ENCODE data around the gene TIMP3.
"Not testable (repeated sequence)": the region's sequence is repeated elsewhere in the genome, so short reads cannot be mapped to it uniquely, and the experiment has no call there.

Gene TIMP3

GRCh38 chr22:32801537-32802236 lies at the start of gene TIMP3:
Gene TIMP3 (plus strand): TSS chr22:32801705. CDS start chr22:32802002, 297 bp downstream.
- no peak for DNase-seq

GRCh38 chr22:32752326-32752725 lies 49.2 kb upstream of the TIMP3 start:
- no peak for DNase-seq

DNA sequence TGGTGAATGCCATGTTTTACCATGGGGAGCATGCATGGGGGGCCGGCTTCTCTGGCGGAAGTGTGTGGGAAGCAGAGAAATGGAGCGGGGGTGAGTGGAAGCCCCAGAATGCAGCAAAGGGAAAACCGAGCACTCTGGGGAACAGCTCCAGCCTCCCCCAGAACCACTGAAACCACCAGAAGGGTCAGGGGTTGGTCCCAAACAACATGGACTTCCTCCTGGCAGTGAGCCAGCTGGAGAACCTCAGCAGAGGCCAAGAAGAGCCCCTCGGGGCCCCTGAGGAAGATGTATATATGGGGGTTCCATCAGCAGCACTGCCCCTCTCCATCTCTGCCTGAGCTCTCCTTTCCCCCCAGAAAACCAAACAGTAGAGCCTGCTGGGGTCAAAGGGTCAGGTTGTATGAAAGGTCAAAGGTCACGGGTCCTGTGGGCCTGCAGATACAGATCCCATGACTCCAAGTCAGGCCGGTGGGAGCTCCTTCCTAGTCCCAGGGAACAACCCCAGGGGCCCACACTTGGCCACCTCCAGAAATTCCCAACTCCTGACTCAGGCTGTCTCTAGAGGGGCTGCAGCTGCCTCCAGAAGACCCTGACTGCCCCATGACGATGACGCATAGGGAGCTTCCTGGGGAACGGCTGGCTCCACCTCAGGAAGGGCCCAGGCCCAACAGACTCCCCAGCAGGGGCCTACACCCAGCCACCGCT lies 48.5 kb upstream of the TIMP3 start:
- no peak for DNase-seq

DNA sequence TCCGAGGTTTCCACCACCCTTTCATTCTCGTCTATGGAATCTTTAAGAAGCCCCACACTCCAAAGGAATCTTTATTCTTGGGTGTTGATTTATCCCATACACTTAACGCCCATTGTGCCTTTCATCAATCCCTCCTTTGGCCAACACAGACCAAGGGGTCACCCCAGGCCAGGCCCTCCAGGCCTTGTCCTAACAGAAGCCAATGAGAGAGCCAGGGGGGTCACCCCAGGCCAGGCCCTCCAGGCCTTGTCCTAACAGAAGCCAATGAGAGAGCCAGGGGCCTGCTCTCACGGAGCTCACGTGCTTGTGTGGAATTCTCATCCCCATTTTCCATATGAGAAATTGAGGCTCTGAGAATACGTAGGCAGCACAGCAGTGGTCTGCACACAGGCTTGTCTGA lies 47.9 kb upstream of the TIMP3 start:
- DNase-seq: no peak

GRCh38 chr22:32754413-32755041 lies 47.0 kb upstream of the TIMP3 start:
- DNase-seq: no peak

GRCh38 chr22:32757086-32757762 lies 44.3 kb upstream of the TIMP3 start:
- DNase-seq: not testable (repeated sequence)

DNA sequence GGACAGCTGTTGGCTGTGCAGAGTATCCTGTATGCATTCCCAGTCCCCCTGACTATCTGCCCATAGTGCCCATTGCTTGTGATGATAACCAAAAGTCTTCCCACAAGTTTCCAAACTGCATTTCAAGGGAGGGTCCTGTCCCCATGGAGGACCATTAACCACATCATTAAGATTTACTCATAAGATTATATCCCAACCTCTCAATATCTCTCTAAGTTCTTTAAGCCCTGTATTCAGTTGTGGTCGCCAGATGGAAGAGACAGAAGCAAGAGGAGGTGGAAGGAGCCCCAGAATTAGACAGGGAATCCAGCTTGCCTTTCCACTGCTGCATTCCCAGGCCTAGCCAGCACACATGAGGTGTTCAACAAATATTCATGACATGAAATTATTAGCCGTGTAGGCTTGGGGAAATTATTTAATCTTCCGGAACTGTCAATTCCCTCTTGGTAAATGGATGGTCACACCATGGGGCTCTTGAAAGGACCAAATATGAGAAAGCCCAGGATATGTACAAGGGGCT lies 42.6 kb upstream of the TIMP3 start:
- DNase-seq: no peak

- no peak for DNase-seq
These were observed 41.1 kb upstream of the TIMP3 start for GRCh38 chr22:32760396-32760795.

- no peak for DNase-seq
These were observed 40.7 kb upstream of the TIMP3 start for GRCh38 chr22:32760815-32761214.

- DNase-seq: no peak
These were observed 40.1 kb upstream of the TIMP3 start for GRCh38 chr22:32761251-32761903.

- DNase-seq: no peak
These were observed 37.0 kb upstream of the TIMP3 start for GRCh38 chr22:32764330-32765131.

DNA sequence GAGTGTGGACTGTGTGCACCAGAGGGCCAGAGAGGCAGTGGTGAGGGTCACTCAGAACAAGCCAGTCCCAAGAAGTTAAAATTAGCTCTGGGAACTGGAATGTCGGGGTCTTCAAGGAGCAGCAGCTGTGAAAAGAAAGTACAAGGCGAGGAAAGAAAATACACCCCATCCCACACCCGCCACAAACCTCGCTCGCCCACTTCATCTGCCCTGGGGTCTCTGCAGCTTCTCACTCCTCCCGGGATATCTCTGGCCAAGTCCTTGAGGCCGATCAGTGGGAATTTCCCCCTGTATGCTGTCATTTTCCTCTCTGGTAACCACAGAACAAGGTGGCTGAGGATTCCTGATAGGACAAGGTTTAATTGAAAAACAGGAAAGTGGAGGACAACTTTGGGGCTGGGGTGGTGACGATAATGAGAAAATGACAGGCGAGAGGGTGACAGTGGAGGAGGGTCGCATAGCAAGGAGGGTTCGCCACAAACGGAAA lies 36.3 kb upstream of the TIMP3 start:
- DNase-seq: no peak

DNA sequence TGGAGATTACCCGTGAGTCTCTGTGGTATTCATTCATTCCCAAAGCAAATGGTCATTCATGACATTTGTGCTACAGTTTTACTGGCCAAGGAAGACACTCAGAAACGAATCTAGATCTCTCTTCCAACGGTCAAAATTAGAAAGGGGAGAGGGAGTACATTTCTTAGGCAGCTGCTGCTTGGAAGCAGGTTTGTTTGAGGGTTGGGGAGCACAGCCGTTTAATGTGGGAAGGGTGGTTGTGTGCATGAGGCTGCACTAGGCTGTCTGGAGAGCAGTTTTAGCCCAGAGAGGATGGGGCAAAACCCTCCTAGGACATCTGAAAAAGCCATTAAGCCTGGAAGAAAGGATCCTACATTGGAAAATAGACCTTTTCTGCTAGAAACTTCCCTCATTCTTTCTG lies 29.7 kb upstream of the TIMP3 start:
- DNase-seq: no peak

DNA sequence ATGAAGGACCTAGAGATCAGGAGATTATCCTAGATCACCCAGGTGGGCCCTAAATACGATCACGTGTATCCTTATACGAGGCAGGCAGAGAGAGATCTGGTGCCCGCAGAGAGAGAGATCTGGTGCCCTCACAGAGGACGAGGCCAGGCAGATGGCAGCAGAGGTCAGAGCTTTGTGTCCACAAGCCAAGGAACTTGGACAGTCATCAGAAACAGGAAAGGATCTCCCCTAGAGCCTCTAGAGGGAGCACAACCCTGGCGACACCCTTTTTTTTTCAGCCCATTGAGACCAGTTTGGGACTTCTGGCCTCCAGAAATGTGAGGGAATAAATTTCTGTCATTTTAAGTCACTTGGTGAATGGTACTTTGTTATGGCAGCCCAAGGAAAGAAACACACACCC lies 25.5 kb upstream of the TIMP3 start:
- DNase-seq: no peak

- no peak for DNase-seq
These were observed 25.1 kb upstream of the TIMP3 start for GRCh38 chr22:32776397-32776796.

- no peak for DNase-seq
These were observed 24.7 kb upstream of the TIMP3 start for GRCh38 chr22:32776802-32777201.

DNA sequence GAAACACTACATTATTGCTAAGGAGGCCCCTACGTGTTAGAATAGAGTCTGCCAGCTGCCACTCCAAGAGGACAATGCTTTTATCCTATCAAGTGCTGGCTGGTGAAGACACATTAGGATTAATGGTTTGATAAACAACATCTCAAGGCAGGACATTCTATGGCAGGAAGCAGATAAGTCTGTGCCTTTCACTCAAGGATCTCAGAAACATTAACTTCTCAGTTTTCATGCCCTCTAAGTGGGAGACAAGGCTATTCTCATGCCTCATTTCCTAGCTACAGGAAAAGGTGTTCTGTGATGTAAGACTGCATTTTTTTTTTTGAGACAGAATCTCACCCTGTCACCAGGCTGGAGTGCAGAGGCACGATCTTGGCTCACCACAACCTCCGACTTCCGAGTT lies 23.5 kb upstream of the TIMP3 start:
- no peak for DNase-seq

- no peak for DNase-seq
These were observed 20.7 kb upstream of the TIMP3 start for GRCh38 chr22:32780726-32781310.

DNA sequence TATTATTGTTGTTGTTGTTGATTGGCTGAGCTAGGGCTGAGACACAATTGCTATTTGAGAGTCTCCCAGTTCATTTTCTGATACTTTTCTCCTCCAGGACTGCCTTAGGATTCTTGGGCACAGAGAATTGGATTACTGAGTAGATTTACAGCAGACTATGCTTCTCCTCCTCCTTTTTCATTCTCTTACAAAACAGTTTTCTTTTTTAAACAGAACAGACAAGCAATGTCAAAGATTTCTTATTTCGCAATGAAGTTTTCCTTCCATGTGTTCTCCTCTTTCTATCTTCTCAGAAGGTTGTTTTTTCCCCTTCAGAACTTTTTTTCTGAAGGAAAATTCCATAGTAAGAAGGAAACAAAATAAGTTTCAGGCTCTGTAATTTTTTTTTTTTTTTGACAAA lies 19.8 kb upstream of the TIMP3 start:
- DNase-seq: no peak

- no peak for DNase-seq
These were observed 16.0 kb upstream of the TIMP3 start for GRCh38 chr22:32785321-32786026.

GRCh38 chr22:32786027-32786418 lies 15.5 kb upstream of the TIMP3 start:
- no peak for DNase-seq
